HG02798 (cell line): Measurements from ENCODE around the gene TACO1.

Source experiments
- ATAC-seq: cut with Tn5 transposase; IDR thresholded peaks from one replicate; pipeline ENCODE4 v1.9.1; 2021; ENCODE audit warnings: mild to moderate bottlenecking; ENCODE audit not compliant: unreplicated experiment, poor library complexity

Gene TACO1

DNA sequence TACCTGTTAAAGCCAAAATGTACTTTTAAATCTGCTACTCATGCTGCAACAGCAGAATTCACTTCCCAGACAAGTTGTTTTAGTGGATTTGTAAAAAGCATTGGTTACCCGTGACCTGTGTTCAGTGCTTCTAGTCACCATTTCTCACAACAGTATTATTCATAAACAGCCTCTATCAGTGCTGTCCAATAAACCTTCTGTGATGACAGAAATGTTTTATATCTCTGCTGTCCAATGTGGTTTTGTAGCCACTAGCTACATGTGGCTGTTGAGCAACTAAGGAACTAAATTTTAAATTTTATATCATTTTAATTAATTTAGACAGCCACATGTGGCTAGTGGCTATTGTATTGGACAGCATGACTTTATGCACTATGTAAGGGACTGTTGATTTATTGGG lies 34.1 kb downstream of the TACO1 start:
- ATAC-seq = no peak

DNA sequence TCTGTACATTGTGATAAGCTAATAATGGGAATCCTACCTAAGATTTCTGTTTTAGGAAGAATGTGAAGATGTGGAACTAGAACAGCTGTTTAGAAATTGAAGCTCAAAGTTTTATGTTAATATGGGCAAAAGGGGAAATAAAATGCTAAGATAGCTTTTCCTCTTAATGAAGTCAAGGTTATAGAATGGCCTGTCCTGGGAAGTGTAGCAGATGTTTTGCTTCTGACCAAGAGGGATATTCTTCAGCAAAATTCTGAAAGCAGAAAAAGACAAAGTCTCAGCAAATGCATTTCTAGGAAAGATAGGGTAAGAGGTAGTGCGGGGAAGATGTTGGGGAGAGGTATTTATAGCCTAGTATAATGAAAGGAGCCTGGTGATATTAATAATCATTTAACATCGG lies 34.6 kb downstream of the TACO1 start:
- no peak for ATAC-seq

DNA sequence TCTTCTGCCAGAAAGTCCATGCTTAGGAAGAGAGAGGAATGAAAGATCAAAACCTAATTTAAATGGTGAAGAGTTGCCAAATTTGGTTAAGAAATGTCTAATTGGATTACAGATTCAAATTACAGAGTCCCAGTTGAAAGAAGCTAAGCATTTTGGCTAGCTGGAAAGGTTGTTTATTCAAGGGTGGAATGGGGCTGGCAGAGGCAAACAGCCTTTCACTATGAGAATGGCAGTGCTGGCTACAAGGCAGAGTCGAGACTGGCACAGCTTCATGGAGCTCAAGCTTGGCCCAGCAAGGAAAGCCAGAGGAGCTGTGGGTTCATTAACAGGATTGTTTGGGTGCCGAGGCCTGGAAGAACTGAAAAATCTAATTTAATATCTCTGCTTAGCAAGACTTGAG lies 35.1 kb downstream of the TACO1 start:
- ATAC-seq = no peak

DNA sequence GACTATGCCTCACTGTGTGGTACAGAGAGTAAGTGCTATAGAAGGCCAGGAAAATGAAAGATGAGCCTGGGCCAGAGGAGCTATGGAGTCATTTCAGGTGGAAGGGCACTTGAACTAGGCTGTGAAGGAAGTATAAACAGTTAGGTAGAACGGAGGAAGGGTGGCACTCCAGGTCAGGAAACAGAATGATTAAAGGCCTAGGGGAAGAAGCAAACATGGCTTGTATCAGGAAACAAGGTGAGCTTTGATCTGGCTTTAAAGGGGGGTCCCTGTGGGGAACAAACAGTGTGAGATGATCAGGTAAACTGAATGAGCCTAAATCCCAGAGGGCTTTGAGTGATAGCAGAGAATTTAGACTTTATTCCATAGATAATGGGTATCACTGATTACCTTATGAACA lies 38.4 kb downstream of the TACO1 start:
- no peak for ATAC-seq

DNA sequence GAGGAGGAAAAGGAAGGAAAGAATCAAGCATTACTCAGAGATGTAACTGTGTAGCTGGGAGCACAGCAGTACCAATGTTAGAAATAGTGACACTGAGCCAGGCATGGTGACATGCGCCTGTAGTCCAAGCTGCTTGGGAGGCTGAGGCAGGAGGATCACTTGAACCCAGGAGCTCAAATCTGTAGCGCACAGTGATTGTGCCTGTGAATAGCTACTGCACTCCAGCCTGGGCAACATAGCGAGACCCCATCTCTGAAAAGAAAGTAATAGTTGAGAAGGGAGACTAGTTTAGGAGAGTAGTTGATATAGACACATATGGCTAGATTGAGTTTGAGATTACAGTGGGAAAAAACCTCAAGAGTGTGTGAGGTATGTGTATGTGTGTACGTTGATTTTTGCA lies 39.3 kb downstream of the TACO1 start:
- no peak for ATAC-seq

DNA sequence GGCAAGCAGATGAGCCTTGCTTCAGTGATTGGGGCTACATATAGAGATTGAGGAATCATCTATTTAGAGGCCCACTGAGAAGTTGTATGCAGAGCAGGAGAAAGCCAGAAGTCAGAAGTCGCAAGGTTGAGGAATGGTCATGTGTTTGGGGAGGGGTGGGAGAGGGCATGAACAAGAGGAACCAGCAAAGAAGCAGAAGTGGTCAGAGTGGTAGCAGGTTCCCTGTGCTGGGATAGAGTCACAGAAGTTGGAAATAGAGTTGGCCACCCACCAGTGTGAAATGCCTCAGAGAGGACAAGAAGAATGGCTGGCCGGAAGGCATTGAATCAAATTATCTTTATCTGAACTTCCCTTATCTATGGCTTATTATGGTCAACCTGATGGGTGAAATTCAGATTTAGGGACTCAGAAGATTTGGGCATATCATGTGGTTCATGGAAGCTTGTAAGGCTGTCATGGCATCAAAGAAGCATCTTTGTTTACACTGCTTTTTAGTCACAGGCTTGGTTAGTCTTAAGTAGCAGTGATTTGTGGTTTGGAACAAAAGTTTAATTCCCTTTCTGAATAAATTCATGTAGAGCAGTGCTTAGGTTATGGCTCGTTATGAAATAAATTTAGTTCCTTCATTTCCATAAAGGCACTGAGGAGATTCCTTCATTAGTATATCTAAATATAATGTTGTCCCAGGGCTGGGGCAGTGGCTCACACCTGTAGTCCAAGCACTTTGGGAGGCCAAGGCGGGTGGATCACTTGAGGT lies 41.2 kb downstream of the TACO1 start:
- ATAC-seq = no peak

DNA sequence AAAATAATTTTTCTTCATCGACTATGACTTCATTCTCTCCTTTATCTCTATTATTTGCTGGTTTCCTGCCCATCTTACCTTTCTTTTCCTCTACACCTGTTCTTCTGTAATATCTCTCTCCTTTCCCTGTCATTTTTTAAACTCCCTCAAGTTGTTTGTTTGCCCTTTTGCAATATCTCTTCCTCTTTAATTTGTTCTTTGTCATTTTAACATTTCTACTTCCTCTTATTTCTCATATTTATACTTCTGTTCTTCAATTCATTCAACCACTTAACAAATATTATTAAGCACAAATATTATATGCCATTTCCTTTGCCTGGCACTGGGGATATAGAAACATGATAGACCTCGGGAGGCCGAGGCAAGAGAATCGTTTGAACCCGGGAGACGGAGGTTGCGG lies 44.2 kb downstream of the TACO1 start:
- no peak for ATAC-seq

DNA sequence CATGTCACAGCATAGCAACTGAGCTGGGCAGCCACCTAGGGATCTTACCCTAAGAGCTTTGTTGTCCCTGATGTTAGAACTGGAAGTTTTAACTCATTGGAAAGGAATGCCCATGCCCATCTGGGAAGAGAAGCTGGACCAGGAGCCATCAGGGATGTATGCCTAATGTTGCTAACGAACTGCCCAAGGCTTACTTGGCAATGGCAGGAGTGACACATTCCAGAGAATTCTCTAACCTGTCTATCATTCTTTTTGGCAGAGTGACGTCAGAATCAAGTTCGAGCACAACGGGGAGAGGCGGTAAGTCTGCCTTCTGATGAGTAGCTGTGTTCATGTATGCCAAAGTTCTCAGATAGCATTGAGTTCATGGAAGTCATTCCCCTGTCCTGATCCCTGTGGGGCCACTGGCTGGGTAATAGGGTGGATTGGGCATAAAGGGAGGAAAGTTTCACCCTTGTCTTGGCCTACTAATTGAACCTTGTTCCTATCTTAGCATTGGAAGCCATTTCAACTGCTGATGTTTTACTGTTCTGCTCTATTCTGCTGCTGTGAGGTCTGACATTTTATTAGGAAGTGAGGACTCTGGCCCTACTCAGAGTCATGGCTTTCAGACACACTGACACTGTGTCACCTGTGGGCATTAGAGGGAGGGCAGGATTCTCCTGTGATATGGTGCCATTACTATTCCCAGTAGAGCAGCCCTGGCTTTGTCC lies 45.2 kb downstream of the TACO1 start:
- ATAC-seq = peak; percentile 67

- peak; percentile 76 for ATAC-seq
These were observed 45.8 kb downstream of the TACO1 start for GRCh38 chr17:63646488-63646806.

DNA sequence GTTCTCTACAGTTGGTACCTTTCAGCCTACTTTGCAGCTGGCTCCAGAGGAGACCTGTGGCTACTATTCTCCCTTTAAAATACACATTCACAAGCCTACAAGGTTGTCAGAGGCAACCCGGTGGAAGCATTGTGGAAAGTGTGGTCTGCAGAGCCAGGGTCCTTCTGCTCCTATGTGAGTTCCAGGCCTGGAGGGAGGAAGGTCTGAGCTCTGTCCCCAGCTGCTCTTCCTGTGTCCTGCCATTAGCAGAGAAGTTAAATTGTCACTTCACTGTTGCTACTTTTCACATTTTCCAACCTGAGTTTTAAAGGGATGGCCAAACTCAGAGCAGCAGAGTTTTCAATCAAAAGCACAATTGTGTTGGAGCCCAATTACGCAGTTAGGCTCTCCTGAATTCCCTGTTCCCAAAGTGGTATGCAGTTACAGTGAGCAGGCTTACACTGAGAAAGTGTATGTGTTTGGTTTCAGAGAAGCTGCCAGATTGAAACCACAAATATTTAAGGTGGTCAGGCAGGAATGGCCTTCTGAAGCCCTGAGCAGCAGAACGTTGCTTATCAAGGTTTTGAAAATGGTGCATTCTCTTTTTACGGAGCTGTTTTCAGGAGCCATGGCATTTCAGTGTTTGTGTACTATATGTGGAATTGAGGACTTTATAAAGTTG lies 46.5 kb downstream of the TACO1 start:
- no peak for ATAC-seq

- ATAC-seq = no peak
These were observed 47.2 kb downstream of the TACO1 start for GRCh38 chr17:63647936-63648335.

- no peak for ATAC-seq
These were observed 49.1 kb downstream of the TACO1 start for GRCh38 chr17:63649813-63650212.

GRCh38 chr17:63652106-63652505 lies 51.4 kb downstream of the TACO1 start:
- ATAC-seq = no peak

DNA sequence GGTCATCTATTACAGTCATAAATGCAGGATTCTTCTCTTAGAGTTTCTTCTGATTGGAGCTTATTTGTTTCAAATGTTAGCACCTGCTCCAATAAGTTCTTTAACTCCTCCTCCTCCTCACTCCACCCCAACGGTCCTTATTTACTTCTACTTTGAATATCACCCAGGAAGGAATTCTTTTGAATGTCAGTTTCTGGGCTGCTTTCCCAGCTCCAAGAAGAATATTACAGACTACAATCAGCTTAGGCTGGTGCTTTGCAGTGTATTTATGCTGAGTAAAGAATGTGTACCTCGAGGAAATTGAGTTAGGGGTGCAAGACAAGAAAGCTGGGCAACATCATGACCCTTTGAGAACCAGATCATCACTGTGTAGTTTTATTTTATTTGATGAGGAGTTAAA lies 52.4 kb downstream of the TACO1 start:
- ATAC-seq = no peak

- ATAC-seq = no peak
These were observed 57.1 kb downstream of the TACO1 start for GRCh38 chr17:63657786-63658185.
